Esophagus muscularis mucosa (tissue), 4 donors: ENCODE data around the gene AFF3. TPM values are rescaled to one million over a fixed set of nuclear protein-coding genes. Genes with fewer than 3 reads are reported as not detected.

ENCODE experiments used
- DNase-seq: peaks from one replicate; pipeline ENCODE4 v3.0.0-alpha.2; 2017; ENCODE audit errors: extremely low spot score
- H3K27ac ChIP-seq, 4 donors: fragments of 200-600 bp; sonication (generic); replicated peaks in 1 of 4; 1 replicate in 3 of 4; 2 replicates in 1 of 4; pipeline ENCODE4 v1.5.1; 2016 to 2019; ENCODE audit warnings: mild to moderate bottlenecking in 1 of 4
- H3K27me3 ChIP-seq, 4 donors: fragments of 200-600 bp; sonication (generic); one replicate each; pipeline versions ENCODE4 v1.5.1 to v1.6.0; 2016 to 2019
- H3K36me3 ChIP-seq, 4 donors: fragments of 200-600 bp; sonication (generic); one replicate each; pipeline ENCODE4 v1.5.1; 2016 to 2019
- H3K4me1 ChIP-seq, 4 donors: fragments of 200-600 bp; sonication (generic); one replicate each; pipeline ENCODE4 v1.5.1; 2016 to 2019
- H3K4me3 ChIP-seq, 4 donors: fragments of 200-600 bp; sonication (generic); 1 replicate in 2 of 4; 2 replicates in 2 of 4; pipeline ENCODE4 v1.5.1; 2016 to 2019; ENCODE audit warnings: mild to moderate bottlenecking in 4 of 4, moderate library complexity in 1 of 4
- H3K9me3 ChIP-seq, 4 donors: fragments of 200-600 bp; sonication (generic); 1 replicate in 3 of 4; 2 replicates in 1 of 4; pipeline ENCODE4 v1.5.1; 2016 to 2019
- EP300 ChIP-seq: sonication (generic); formaldehyde crosslinking; IDR thresholded peaks from one replicate; pipeline ENCODE4 v1.6.1; 2017; ENCODE audit warnings: antibody characterized with exemption
- POLR2A ChIP-seq: fragments of 450-650 bp; IDR thresholded peaks from one replicate; pipeline ENCODE4 v1.6.1; 2017; ENCODE audit warnings: antibody characterized with exemption, moderate library complexity, mild to moderate bottlenecking, low read depth
- POLR2AphosphoS5 ChIP-seq, 2 donors: sonication (generic); formaldehyde crosslinking; IDR thresholded peaks; one replicate each; pipeline ENCODE4 v1.6.1; 2017; ENCODE audit warnings: antibody characterized with exemption in 2 of 2
- WGBS: methylation state at CpG from one replicate; pipeline ENCODE4 v1.1.5; 2018; 5-methylcytosine and 5-hydroxymethylcytosine counted together
- intact Hi-C: fragments of 100-400 bp; cut with DNase I; formaldehyde crosslinking; loops from one replicate; pipeline ENCODE4 v1.15.1; 2023
- total RNA-seq, 4 donors: library from RNA; depleted of rRNA; stranded (reverse); fragments of >200 nt; gene quantifications; one replicate each; pipeline versions ENCODE4 v1.1.0 to v1.2.1, GENCODE V29; 2016
- TF ChIP-seq, protein P1 (sequence below), 3 experiments: fragments of 200-600 bp in 2 of 3; fragments of 450-650 bp in 1 of 3; sonication (generic) in 2 of 3; IDR thresholded peaks; one replicate each; pipeline ENCODE4 v1.5.1; 2017 to 2019; ENCODE audit warnings: antibody characterized with exemption in 3 of 3, mild to moderate bottlenecking in 2 of 3, moderate library complexity in 1 of 3

The AFF3 gene
- total RNA-seq, 4 donors from 2014 or later = 36.4 to 99.5 (median 56.9) TPM

DNA sequence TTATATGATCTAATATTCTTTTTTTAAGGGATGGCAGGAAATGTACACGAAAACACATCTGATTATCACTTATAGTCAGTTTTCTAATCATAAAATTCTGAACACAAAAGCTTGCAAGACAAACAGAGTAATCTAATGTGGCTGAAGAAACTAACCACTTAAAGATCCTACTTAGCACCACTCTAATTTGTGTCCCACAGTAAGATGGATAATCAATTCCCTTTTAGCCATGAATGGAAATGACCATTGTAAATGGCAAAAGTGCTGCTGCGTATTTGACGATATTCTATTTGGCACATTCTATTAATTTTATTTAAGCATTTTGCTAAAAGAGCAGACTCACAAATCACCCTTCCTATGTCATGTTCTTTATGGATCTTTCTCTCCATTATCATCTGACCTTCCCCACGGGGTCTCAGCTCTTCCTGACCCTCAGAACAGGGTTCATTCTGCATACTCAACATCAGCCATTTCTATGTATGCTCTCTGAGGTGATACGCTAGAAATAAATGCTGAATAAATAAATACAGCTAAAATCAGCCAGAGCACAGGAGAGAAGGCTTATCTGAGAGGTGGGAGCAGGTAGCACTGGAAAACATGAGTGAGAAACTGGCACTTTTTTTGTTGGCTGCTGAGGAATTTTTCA, 295.8 kb downstream of the AFF3 start:
- H3K27ac ChIP-seq = no peak overlapping the region
- H3K4me1 ChIP-seq = no peaks in the 10 kb centered on the region
- TF ChIP-seq, protein P1, sequence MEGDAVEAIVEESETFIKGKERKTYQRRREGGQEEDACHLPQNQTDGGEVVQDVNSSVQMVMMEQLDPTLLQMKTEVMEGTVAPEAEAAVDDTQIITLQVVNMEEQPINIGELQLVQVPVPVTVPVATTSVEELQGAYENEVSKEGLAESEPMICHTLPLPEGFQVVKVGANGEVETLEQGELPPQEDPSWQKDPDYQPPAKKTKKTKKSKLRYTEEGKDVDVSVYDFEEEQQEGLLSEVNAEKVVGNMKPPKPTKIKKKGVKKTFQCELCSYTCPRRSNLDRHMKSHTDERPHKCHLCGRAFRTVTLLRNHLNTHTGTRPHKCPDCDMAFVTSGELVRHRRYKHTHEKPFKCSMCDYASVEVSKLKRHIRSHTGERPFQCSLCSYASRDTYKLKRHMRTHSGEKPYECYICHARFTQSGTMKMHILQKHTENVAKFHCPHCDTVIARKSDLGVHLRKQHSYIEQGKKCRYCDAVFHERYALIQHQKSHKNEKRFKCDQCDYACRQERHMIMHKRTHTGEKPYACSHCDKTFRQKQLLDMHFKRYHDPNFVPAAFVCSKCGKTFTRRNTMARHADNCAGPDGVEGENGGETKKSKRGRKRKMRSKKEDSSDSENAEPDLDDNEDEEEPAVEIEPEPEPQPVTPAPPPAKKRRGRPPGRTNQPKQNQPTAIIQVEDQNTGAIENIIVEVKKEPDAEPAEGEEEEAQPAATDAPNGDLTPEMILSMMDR (IDR thresholded peaks at IDR 0.05) = no peak
- TF ChIP-seq POLR2AphosphoS5 (IDR thresholded peaks at IDR 0.05) (no peak), POLR2A (no peak), EP300 (no peak)
- no peak for DNase-seq
- no peaks in the 10 kb centered on the region for H3K27me3 ChIP-seq
- WGBS = 93% methylated on average over 5 of the region's 5 CpGs
- H3K36me3 ChIP-seq = no peaks in the 10 kb centered on the region
- intact Hi-C loops = no loop called here
- no peaks in the 10 kb centered on the region for H3K9me3 ChIP-seq
- no peak overlapping the region for H3K4me3 ChIP-seq

GRCh38 chr2:99845296-99845695, 297.1 kb downstream of the AFF3 start:
- H3K27ac ChIP-seq = no peak overlapping the region
- H3K27me3 ChIP-seq = no peaks in the 10 kb centered on the region
- no peak for TF ChIP-seq POLR2A
- TF ChIP-seq POLR2AphosphoS5 (IDR thresholded peaks at IDR 0.05) = no peak
- TF ChIP-seq EP300 = no peak
- TF ChIP-seq, protein P1 (IDR thresholded peaks at IDR 0.05) = no peak
- no peaks in the 10 kb centered on the region for H3K9me3 ChIP-seq
- H3K4me1 ChIP-seq = no peaks in the 10 kb centered on the region
- no peaks in the 10 kb centered on the region for H3K36me3 ChIP-seq
- intact Hi-C loops = no loop called here
- H3K4me3 ChIP-seq = no peak overlapping the region
- 90% methylated on average over 5 of the region's 5 CpGs for WGBS
- no peak for DNase-seq

DNA sequence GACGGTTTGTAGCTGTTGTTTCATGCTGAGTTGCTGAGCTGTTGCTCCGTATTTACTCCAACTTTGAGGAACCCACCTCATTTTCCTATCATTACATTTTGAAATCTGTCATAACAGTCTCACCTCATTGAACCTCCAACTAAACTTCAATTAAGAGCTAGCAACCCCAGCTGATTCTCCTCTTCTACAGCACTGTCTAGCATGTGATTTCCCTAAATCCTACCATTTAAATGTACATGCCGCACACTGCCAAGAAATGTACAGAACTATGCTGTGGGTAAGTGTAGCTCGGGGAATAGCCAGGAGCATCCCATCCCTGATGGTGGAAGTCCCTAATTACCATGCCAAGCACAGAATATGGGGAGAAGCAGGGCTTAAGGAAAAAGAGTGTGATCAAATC, 299.9 kb downstream of the AFF3 start:
- H3K4me3 ChIP-seq = no peak overlapping the region
- no peaks in the 10 kb centered on the region for H3K36me3 ChIP-seq
- H3K4me1 ChIP-seq = no peaks in the 10 kb centered on the region
- 83% methylated on average over 4 of the region's 4 CpGs for WGBS
- no peak for DNase-seq
- H3K27me3 ChIP-seq = no peaks in the 10 kb centered on the region
- intact Hi-C loops = no loop called here
- no peaks in the 10 kb centered on the region for H3K9me3 ChIP-seq
- no peak for TF ChIP-seq POLR2A
- no peak for TF ChIP-seq EP300
- no peak overlapping the region for H3K27ac ChIP-seq

DNA sequence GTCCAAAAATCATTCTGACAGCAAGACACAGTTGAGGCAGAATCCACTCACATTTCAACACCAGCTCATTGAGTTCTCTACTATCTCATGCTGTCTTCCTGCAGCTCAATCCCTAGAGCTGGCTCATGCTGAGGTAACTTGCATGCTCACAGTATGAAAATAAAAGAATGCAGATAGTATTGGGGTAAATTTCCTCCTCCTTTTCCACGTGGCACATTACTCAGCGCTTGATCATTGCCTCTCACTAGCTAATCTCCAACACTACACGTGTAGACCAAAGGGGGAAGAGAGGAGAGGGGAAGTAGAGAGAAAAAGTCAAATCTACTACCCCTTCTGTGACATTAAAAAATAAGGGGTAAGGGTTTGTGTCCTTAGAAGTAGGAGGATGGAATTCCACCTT, 300.6 kb downstream of the AFF3 start:
- H3K4me3 ChIP-seq = no peak overlapping the region
- WGBS = 68% methylated on average over 3 of the region's 3 CpGs
- DNase-seq = no peak
- H3K27me3 ChIP-seq = no peaks in the 10 kb centered on the region
- no peaks in the 10 kb centered on the region for H3K9me3 ChIP-seq
- intact Hi-C loops = no loop called here
- H3K27ac ChIP-seq = no peak overlapping the region
- TF ChIP-seq POLR2AphosphoS5 (IDR thresholded peaks at IDR 0.05) = no peak
- TF ChIP-seq, protein P1 (IDR thresholded peaks at IDR 0.05) = no peak
- peaks cover 0 to 4% (median 0%) of the 10 kb centered on the region in 4 donors for H3K36me3 ChIP-seq
- no peaks in the 10 kb centered on the region for H3K4me1 ChIP-seq

DNA sequence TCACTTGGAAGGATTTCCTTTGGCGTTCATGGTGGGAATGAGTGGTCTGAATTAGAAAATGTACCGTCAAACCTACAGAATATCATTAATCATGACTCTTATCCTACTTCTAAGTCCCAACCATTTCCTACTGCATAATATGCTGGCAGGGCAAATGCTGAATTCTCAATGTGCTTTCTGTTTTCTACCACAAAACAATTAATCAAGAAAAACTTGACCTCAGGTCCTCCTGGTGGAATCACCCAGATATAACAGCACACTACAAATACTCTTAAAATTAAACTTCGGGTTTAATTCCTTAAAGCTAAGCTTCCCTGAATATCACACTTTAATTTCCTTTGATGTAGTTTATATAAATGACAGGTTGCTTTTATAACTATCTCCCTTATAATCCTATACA, 301.6 kb downstream of the AFF3 start:
- intact Hi-C loops = no loop called here
- WGBS = 87% methylated on average over 3 of the region's 3 CpGs

More for the DNA sequence above, 301.6 kb downstream of the AFF3 start:
- TF ChIP-seq, protein P1 (IDR thresholded peaks at IDR 0.05) = no peak
- TF ChIP-seq EP300 = no peak
- Histone ChIP-seq H3K36me3 (peaks cover 0 to 5% (median 0%) of the 10 kb centered on the region in 4 donors), H3K4me3 (no peak overlapping the region), H3K9me3 (no peaks in the 10 kb centered on the region), H3K4me1 (no peaks in the 10 kb centered on the region), H3K27ac (no peak overlapping the region), H3K27me3 (no peaks in the 10 kb centered on the region)
- DNase-seq = no peak
